Left hindlimb (tissue), 1 donor: ENCODE data around the gene E2F8.

Source experiments
- DNase-seq: peaks from one replicate; pipeline ENCODE4 v3.0.0-alpha.2; 2018

E2F8 gene

GRCh38 chr11:19218216-19218615 is 22.5 kb downstream of the E2F8 start:
- DNase-seq = no peak

GRCh38 chr11:19216709-19217374 is 23.9 kb downstream of the E2F8 start:
- no peak for DNase-seq

GRCh38 chr11:19216021-19216420 is 24.7 kb downstream of the E2F8 start:
- DNase-seq = no peak

- no peak for DNase-seq
Measured at GRCh38 chr11:19209617-19210370, 31.0 kb downstream of the E2F8 start.

- DNase-seq = no peak
Measured at GRCh38 chr11:19208959-19209546, 31.7 kb downstream of the E2F8 start.

GRCh38 chr11:19208181-19208580 is 32.6 kb downstream of the E2F8 start:
- DNase-seq = no peak

GRCh38 chr11:19204836-19205235 is 35.9 kb downstream of the E2F8 start:
- DNase-seq = no peak

- DNase-seq = no peak
Measured at GRCh38 chr11:19201737-19202605, 38.8 kb downstream of the E2F8 start, which contains the start of gene CSRP3. CSRP3 (minus strand) TSS chr11:19201983; CDS start chr11:19192448, 9,535 bp downstream.

- DNase-seq = no peak
Measured at GRCh38 chr11:19200410-19201201, 40.1 kb downstream of the E2F8 start.

GRCh38 chr11:19199771-19200170 is 41.0 kb downstream of the E2F8 start:
- no peak for DNase-seq

- DNase-seq = no peak
Measured at GRCh38 chr11:19199048-19199447, 41.7 kb downstream of the E2F8 start.

- DNase-seq = no peak
Measured at GRCh38 chr11:19196432-19196831, 44.3 kb downstream of the E2F8 start.

- DNase-seq = no peak
Measured at GRCh38 chr11:19194620-19195308, 46.0 kb downstream of the E2F8 start.

GRCh38 chr11:19193916-19194315 is 46.8 kb downstream of the E2F8 start:
- DNase-seq = no peak

GRCh38 chr11:19191530-19192169 is 49.1 kb downstream of the E2F8 start:
- no peak for DNase-seq

- no peak for DNase-seq
Measured at GRCh38 chr11:19187833-19188258, 52.9 kb downstream of the E2F8 start.

- no peak for DNase-seq
Measured at GRCh38 chr11:19187114-19187832, 53.5 kb downstream of the E2F8 start.

GRCh38 chr11:19185516-19186052 is 55.2 kb downstream of the E2F8 start:
- DNase-seq = no peak

- DNase-seq = no peak
Measured at GRCh38 chr11:19185036-19185435, 55.7 kb downstream of the E2F8 start.

- no peak for DNase-seq
Measured at GRCh38 chr11:19183646-19184045, 57.1 kb downstream of the E2F8 start.
